ENCODE results near the gene DCHS2. TPM values are rescaled to one million over a fixed set of nuclear protein-coding genes. Genes with fewer than 3 reads are reported as not detected.
A peak's percentile ranks its signal among the peaks of the same experiment; 100 is the strongest.

Gene DCHS2
- total RNA-seq, 2 experiments from 2014 or later: not detected

DNA sequence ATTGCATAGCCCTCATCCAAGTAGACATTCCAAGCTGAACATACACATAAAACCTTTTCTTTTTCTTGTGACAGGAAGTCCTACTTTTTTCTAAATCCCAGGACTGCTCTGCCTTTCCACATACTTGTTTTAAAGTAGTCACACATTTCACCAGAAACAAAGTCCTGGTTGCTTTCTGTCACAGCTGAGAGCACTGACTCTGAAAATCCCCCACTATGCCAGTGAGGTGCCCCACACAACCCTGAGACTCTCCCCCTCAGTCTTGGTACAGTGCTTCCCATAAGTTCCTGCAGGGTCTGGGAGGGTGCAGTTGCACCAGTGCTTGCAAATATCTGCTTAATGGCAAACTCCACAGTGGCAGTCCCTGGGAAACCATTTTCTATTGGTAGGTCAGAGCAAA is 84.2 kb downstream of the DCHS2 start:
- H3K4me3 ChIP-seq (ENCODE audit: low read depth, low read length, poor library complexity, severe bottlenecking): no peak overlapping the region
- H3K9me2 ChIP-seq (ENCODE audit: insufficient read depth, low read length): no peaks in the 10 kb centered on the region
- TF ChIP-seq, protein P1, sequence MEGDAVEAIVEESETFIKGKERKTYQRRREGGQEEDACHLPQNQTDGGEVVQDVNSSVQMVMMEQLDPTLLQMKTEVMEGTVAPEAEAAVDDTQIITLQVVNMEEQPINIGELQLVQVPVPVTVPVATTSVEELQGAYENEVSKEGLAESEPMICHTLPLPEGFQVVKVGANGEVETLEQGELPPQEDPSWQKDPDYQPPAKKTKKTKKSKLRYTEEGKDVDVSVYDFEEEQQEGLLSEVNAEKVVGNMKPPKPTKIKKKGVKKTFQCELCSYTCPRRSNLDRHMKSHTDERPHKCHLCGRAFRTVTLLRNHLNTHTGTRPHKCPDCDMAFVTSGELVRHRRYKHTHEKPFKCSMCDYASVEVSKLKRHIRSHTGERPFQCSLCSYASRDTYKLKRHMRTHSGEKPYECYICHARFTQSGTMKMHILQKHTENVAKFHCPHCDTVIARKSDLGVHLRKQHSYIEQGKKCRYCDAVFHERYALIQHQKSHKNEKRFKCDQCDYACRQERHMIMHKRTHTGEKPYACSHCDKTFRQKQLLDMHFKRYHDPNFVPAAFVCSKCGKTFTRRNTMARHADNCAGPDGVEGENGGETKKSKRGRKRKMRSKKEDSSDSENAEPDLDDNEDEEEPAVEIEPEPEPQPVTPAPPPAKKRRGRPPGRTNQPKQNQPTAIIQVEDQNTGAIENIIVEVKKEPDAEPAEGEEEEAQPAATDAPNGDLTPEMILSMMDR (conservative IDR thresholded peaks at IDR 0.05; ENCODE audit: low read length): no peak
- TF ChIP-seq EZH2phosphoT487 (IDR thresholded peaks at IDR 0.05; ENCODE audit: borderline replicate concordance, low read depth, low read length): no peak
- ChIA-PET POLR2A (interaction anchor here (0.9 kb wide), 1 partner anchor 21 kb away, joined by 3 read pairs; no protein-coding TSS in a partner anchor), CTCF (ENCODE audit: unreplicated experiment) (no interaction called here)
- H2AFZ ChIP-seq (ENCODE audit: low read length): no peak overlapping the region
- no peak for DNase-seq (ENCODE audit: low spot score)
- H4K20me1 ChIP-seq (ENCODE audit: insufficient read depth, low read length): no peaks in the 10 kb centered on the region
- no TSS peak for BruUV-seq (replicated peaks)
- no peaks in the 10 kb centered on the region for H3K79me2 ChIP-seq (ENCODE audit: insufficient read depth, low read depth, low read length)
- no peaks in the 10 kb centered on the region for H3K36me3 ChIP-seq (ENCODE audit: insufficient read depth, low read length)
- H3K27ac ChIP-seq (ENCODE audit: low read depth, low read length, poor library complexity, severe bottlenecking): no peak overlapping the region
- no peaks in the 10 kb centered on the region for H3K4me1 ChIP-seq (ENCODE audit: insufficient read depth, low read length, poor library complexity, severe bottlenecking)
- intact Hi-C loops (cut with micrococcal nuclease; ENCODE audit: unreplicated experiment): no loop called here
- H3K9me3 ChIP-seq (ENCODE audit: low read length): no peaks in the 10 kb centered on the region
- H3K4me2 ChIP-seq (ENCODE audit: low read length): no peak overlapping the region

GRCh38 chr4:154406018-154406795 is 85.4 kb downstream of the DCHS2 start:
- Histone ChIP-seq H3K36me3 (ENCODE audit: insufficient read depth, low read length) (no peaks in the 10 kb centered on the region), H2AFZ (ENCODE audit: low read length) (no peak overlapping the region), H3K79me2 (ENCODE audit: insufficient read depth, low read depth, low read length) (no peaks in the 10 kb centered on the region), H3K4me2 (ENCODE audit: low read length) (no peak overlapping the region), H4K20me1 (ENCODE audit: insufficient read depth, low read length) (no peaks in the 10 kb centered on the region), H3K9me3 (ENCODE audit: low read length) (no peaks in the 10 kb centered on the region), H3K27ac (ENCODE audit: low read depth, low read length, poor library complexity, severe bottlenecking) (no peak overlapping the region), H3K4me3 (ENCODE audit: low read depth, low read length, poor library complexity, severe bottlenecking) (no peak overlapping the region), H3K4me1 (ENCODE audit: insufficient read depth, low read length, poor library complexity, severe bottlenecking) (no peaks in the 10 kb centered on the region), H3K9me2 (ENCODE audit: insufficient read depth, low read length) (no peaks in the 10 kb centered on the region)
- ChIA-PET POLR2A (interaction anchor here (1.3 kb wide), 2 partner anchors 12 to 17 kb away, joined by 3 read pairs; no protein-coding TSS in a partner anchor), CTCF (ENCODE audit: unreplicated experiment) (no interaction called here)
- BruUV-seq (replicated peaks): no TSS peak
- DNase-seq (ENCODE audit: low spot score): no peak
- intact Hi-C loops (cut with micrococcal nuclease; ENCODE audit: unreplicated experiment): no loop called here
- TF ChIP-seq, protein P1 (conservative IDR thresholded peaks at IDR 0.05; ENCODE audit: low read length): no peak
- no peak for TF ChIP-seq EZH2phosphoT487 (IDR thresholded peaks at IDR 0.05; ENCODE audit: borderline replicate concordance, low read depth, low read length)

GRCh38 chr4:154399259-154399974 is 92.2 kb downstream of the DCHS2 start:
- H3K9me2 ChIP-seq (ENCODE audit: insufficient read depth, low read length): no peaks in the 10 kb centered on the region
- no peaks in the 10 kb centered on the region for H3K4me1 ChIP-seq (ENCODE audit: insufficient read depth, low read length, poor library complexity, severe bottlenecking)
- intact Hi-C loops (cut with micrococcal nuclease; ENCODE audit: unreplicated experiment): no loop called here
- H4K20me1 ChIP-seq (ENCODE audit: insufficient read depth, low read length): no peaks in the 10 kb centered on the region
- TF ChIP-seq EZH2phosphoT487 (IDR thresholded peaks at IDR 0.05; ENCODE audit: borderline replicate concordance, low read depth, low read length): no peak
- TF ChIP-seq, protein P1 (conservative IDR thresholded peaks at IDR 0.05; ENCODE audit: low read length): peak; percentile 48
- no peaks in the 10 kb centered on the region for H3K9me3 ChIP-seq (ENCODE audit: low read length)
- H3K27ac ChIP-seq (ENCODE audit: low read depth, low read length, poor library complexity, severe bottlenecking): no peak overlapping the region
- no peak overlapping the region for H3K4me3 ChIP-seq (ENCODE audit: low read depth, low read length, poor library complexity, severe bottlenecking)
- no peak for DNase-seq (ENCODE audit: low spot score)
- ChIA-PET CTCF (ENCODE audit: unreplicated experiment) (no interaction called here), POLR2A (no interaction called here)
- no TSS peak for BruUV-seq (replicated peaks)
- H3K36me3 ChIP-seq (ENCODE audit: insufficient read depth, low read length): no peaks in the 10 kb centered on the region
- H3K4me2 ChIP-seq (ENCODE audit: low read length): no peak overlapping the region
- H2AFZ ChIP-seq (ENCODE audit: low read length): no peak overlapping the region
- no peaks in the 10 kb centered on the region for H3K79me2 ChIP-seq (ENCODE audit: insufficient read depth, low read depth, low read length)

Measured in OCI-LY7 (cell line).